HL-60/S4 (cell line): Measurements from ENCODE around the gene RNFT1.
"Not testable (repeated sequence)": the region's sequence is repeated elsewhere in the genome, so short reads cannot be mapped to it uniquely, and the experiment has no call there.

Experiments
- in situ Hi-C: fragments of 300-500 bp; cut with MboI; formaldehyde crosslinking; loops from 2 replicates; pipeline ENCODE4 v1.14.3; 2022; ENCODE audit warnings: low sequenced_read_pairs

Gene RNFT1

GRCh38 chr17:59964482-59965328, at the start of gene RNFT1:
Gene RNFT1 (minus strand): TSS chr17:59964740. CDS start chr17:59964663, 77 bp downstream.
- in situ Hi-C loops = no loop called here

- in situ Hi-C loops = not testable (repeated sequence)
Observed at GRCh38 chr17:60009326-60009725, 44.8 kb upstream of the RNFT1 start.

- in situ Hi-C loops = not testable (repeated sequence)
Observed at GRCh38 chr17:60008377-60008776, 43.8 kb upstream of the RNFT1 start.

GRCh38 chr17:60006160-60006559, 41.6 kb upstream of the RNFT1 start:
- in situ Hi-C loops = no loop called here

GRCh38 chr17:60004561-60004960, 40.0 kb upstream of the RNFT1 start:
- in situ Hi-C loops = not testable (repeated sequence)

GRCh38 chr17:60002405-60002804, 37.9 kb upstream of the RNFT1 start:
- in situ Hi-C loops = not testable (repeated sequence)

GRCh38 chr17:59996608-59997007, 32.1 kb upstream of the RNFT1 start:
- in situ Hi-C loops = not testable (repeated sequence)

GRCh38 chr17:59975166-59975565, 10.6 kb upstream of the RNFT1 start:
- in situ Hi-C loops = not testable (repeated sequence)

GRCh38 chr17:59973483-59973882, 8.9 kb upstream of the RNFT1 start:
- in situ Hi-C loops = not testable (repeated sequence)

GRCh38 chr17:59972778-59973177, 8.2 kb upstream of the RNFT1 start:
- in situ Hi-C loops = no loop called here

- in situ Hi-C loops = not testable (repeated sequence)
Observed at GRCh38 chr17:59971771-59972170, 7.2 kb upstream of the RNFT1 start.

GRCh38 chr17:59963738-59964481, 630 bp downstream of the RNFT1 start:
- in situ Hi-C loops = no loop called here

- in situ Hi-C loops = no loop called here
Observed at GRCh38 chr17:59962739-59963318, 1.7 kb downstream of the RNFT1 start.

- in situ Hi-C loops = not testable (repeated sequence)
Observed at GRCh38 chr17:59959574-59959973, 5.0 kb downstream of the RNFT1 start.

- in situ Hi-C loops = no loop called here
Observed at GRCh38 chr17:59954856-59955255, 9.7 kb downstream of the RNFT1 start.

- in situ Hi-C loops = no loop called here
Observed at GRCh38 chr17:59950049-59950448, 14.5 kb downstream of the RNFT1 start.

- in situ Hi-C loops = not testable (repeated sequence)
Observed at GRCh38 chr17:59947310-59947709, 17.2 kb downstream of the RNFT1 start.

GRCh38 chr17:59946433-59946832, 18.1 kb downstream of the RNFT1 start:
- in situ Hi-C loops = not testable (repeated sequence)

GRCh38 chr17:59941131-59941530, 23.4 kb downstream of the RNFT1 start:
- in situ Hi-C loops = no loop called here

- in situ Hi-C loops = not testable (repeated sequence)
Observed at GRCh38 chr17:59940697-59941096, 23.8 kb downstream of the RNFT1 start.

GRCh38 chr17:59933317-59933716, 31.2 kb downstream of the RNFT1 start:
- in situ Hi-C loops = not testable (repeated sequence)

- in situ Hi-C loops = not testable (repeated sequence)
Observed at GRCh38 chr17:59930768-59931167, 33.8 kb downstream of the RNFT1 start.
